Endometrial microvascular endothelial cells (primary cell): ENCODE measurements around the gene BATF. TPM values are rescaled to one million over a fixed set of nuclear protein-coding genes. Genes with fewer than 3 reads are reported as not detected.
"Not testable (repeated sequence)": the region's sequence is repeated elsewhere in the genome, so short reads cannot be mapped to it uniquely, and the experiment has no call there.

Experiments
- in situ Hi-C: cut with HindIII; loops from 2 replicates; pipeline ENCODE4 v1.10.0; 2017; ENCODE audit warnings: low sequenced_read_pairs, low pct_unique_long_range_greater_than_20kb; ENCODE audit errors: inconsistent ontology term
- total RNA-seq: library from RNA; depleted of rRNA; stranded (reverse); fragments of >200 nt; gene quantifications from one replicate; pipeline ENCODE4 v1.2.3, GENCODE V29; 2015; ENCODE audit errors: inconsistent ontology term

Gene BATF, protein sequence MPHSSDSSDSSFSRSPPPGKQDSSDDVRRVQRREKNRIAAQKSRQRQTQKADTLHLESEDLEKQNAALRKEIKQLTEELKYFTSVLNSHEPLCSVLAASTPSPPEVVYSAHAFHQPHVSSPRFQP
- not detected for total RNA-seq

DNA sequence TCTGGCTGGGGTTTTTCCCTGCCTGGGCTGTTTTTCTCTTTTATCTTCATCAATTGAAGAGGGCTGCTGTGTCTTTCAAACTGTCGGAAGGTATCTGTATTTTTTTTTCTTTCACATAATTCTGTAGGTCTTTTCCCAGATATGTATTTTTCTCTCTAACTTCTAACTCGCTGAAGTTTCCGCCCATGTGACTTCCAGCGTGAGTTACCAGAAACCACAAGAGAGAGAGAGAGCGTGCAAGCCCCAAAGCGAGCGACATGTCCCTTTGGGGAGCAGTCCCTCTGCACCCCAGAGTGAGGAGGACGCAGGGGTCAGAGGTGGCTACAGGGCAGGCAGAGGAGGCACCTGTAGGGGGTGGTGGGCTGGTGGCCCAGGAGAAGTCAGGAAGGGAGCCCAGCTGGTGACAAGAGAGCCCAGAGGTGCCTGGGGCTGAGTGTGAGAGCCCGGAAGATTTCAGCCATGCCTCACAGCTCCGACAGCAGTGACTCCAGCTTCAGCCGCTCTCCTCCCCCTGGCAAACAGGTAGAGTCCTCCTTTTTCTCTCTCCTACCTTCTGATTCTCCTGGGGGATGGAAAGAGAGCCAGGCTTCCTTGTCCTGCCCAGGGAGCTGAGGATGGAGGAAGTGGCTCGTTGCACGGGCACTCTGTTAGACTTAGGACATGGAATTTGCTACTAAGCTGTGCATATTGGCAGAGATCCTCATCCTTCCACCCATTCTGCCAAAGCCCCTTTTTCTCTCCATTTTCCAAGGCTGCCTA is at the start of gene BATF:
BATF (plus strand) TSS at position 246 of the 759 bp plus-strand sequence; CDS start at position 460, 214 bp downstream.
- in situ Hi-C loops = no loop called here

- in situ Hi-C loops = not testable (repeated sequence)
Observed at GRCh38 chr14:75474127-75474526, 48.1 kb upstream of the BATF start.

GRCh38 chr14:75476274-75476995 is 45.8 kb upstream of the BATF start:
- in situ Hi-C loops = no loop called here

GRCh38 chr14:75477881-75478280 is 44.4 kb upstream of the BATF start:
- in situ Hi-C loops = no loop called here

DNA sequence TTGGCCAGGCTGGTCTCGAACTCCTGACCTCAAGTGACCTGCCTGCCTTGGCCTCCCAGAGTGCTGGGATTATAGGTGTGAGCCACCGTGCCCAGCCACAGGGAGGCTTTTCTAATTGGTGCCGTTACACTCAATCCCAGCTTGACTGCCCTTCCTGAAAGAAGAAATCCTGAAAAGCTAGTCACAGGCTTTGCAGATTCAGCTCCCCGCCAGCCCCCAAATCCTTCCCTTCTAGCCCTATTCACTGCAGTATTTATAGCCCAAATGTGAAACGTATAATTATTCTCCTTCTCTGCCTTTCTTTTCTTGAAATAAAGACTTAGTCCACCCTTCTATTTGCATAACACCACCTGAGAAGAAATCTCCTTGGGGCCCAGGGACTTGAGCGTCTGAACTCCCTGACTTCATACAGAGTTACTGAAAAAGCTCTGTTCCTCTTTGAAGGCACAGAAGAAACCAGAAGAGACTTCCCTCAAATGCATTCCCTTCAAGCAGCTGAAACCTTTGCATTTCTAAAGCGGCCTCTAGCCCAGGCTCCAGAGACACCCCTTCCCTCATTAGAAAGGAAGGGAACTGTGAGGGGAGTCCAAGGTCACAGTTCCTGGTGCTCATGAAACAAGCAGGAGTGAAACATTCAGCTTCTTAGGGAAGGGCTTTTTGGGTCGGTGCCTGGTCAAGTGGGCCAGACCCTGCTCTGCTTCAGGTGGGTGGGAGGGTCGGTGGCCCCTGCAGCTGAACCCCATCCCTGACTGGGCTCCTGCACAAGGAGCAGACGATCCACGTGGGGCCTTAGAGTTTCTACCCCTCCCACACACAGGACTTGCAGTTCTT is 42.3 kb upstream of the BATF start:
- in situ Hi-C loops = no loop called here

DNA sequence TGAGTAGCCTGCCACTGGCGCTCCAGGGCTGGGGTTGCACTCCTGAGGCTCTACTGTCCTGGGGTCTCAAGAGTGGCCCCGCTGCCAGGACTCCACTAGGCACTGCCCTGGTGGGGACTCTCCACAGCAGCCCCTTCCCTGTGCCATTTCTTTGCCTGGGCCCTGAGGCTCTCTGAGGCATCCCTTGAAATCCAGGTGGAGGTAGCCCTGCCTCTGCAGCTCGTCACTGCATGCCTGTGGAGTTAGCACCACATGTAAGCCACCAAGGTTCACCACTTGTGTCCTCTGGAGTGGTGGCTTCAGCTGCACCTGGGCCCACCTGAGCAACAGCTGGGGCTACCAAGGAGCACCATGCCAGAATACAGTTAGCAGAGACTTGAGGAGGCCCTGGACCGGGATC is 39.9 kb upstream of the BATF start:
- in situ Hi-C loops = no loop called here

DNA sequence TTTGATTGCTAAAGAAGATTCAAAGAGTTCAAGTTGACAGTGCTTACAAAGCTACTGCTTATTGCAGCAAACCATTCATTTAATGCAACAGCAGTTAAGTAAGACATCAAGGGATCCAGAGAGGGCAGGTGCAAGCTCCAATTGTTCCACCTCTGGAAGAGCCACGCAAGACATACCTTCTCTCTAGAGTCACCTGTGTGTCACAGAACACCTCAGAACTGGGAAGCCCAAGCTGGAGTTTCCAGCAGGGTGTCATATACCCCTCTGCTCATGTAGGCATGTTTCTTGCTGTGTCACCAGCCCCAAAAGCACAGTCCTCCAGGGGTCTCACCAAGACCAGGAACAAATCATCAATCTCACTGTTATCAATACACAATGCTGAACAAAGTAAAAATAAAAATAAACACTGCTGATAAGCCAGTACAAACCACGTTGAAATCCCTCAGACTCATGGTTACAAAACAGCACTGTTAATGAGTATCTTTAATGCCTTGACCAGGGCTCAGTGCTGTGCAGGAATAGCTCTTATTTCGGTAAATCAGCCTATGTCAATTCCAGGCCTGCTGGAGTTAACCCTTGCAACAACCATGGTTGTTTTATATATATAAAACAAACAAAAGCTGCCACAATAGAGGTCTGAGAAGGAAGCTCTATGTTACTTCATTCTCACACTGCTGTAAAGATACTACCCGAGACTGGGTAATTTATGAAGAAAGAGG is 37.4 kb upstream of the BATF start:
- in situ Hi-C loops = no loop called here

- in situ Hi-C loops = no loop called here
Observed at GRCh38 chr14:75486318-75486717, 36.0 kb upstream of the BATF start.

DNA sequence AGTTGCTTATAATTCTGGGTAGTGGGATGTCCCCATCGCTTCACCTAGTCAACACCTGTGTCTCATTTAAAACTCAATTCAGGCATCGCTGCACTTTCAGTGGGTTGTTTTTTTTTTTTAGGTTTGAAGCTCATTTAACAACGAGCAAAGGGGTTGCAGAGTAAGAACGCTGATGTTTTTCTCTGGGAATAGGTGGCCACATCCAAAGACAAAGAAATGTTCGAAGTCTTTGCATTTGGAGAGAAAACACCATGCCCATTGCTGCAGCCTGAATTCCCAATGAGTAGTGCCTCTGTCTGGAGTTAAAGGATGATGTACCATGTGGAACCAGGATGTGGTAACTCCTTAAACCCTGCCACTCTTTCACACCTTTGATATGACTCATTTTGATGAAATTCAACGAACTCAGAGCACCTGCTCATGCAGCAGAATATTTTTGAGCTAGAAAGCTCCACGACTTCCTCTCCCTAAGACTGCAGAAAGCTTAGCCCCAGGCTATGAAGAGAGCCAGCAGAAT is 35.1 kb upstream of the BATF start:
- in situ Hi-C loops = no loop called here

DNA sequence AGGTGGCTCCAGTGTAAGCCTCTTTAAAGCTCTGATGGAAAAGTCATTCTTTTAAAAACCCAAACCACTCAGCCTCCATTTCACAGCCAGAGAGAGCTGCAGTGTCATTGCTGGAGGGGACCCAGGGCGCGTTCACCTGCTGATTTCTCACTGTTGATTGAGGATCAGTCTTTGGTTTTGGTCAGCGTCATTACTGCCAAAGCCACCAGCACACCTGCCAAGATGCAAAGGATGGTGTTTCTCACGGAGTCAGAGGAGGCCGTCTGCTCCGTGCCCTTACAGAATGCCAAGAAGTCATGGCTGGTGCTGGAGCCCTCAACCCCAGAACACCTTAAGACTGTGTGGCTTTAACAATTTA is 32.8 kb upstream of the BATF start:
- in situ Hi-C loops = no loop called here

DNA sequence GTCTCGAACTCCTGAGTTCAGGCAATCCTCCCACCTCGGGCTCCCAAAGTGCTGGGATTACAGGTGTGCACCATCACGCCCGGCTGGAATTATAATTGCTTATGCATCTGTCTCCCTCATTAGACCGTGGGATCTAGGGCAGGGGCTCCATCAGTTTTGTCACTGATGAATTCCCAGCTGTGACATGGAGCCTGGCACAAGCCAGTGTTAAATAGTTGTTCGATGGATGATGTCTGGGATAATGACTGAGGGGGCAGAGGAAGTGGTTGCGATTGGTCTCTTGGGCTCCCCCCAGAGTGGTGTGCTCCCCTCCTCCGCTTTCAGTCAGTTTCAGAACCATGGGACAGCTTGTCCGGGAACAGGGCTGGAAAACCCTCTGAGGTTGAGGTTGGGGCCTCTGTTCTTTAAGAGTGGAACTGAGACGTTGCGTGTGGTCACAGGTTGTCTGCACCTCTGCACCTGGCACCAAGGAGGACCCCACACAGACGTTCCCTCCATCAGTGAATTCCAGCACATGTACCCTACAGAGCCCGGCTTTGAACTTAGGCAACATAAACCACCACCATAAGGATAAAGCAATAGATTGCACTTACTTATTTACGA is 30.8 kb upstream of the BATF start:
- in situ Hi-C loops = no loop called here

DNA sequence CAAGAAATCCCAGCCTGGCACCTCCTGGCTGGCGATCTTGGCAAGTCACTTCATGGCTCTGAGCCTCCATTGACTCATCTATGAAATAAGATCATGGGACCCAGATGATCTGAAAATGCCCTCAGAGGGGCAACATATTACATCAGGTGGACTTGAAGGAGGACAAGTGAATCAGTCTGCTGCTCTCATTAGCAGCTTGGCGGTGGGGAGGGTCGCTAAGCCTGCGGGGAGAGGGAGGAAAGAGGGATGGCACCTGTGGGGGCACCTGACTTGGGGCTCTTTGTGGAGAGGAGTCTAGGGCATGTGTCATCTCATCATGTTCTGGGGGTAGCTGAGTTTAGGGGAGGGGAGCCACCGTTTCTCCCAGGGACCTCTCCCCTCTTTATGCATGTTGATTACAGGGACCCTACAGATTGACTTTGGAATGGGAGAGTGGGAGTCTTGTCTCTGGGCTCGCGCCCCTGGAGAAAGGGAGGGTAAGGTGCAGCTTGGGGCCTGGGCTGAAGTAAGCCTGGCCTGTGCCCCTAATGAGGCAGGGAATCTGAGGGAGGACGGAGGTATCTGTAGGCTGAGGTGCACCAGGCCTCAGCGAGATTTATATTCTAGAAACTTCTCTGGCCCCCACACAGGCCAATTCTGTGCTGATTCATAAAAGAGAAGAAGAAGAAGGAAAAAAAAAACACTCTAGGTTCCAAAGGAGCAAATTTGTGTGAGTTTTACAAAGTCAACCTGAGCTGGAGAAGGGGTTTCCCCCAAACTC is 29.3 kb upstream of the BATF start:
- in situ Hi-C loops = no loop called here

DNA sequence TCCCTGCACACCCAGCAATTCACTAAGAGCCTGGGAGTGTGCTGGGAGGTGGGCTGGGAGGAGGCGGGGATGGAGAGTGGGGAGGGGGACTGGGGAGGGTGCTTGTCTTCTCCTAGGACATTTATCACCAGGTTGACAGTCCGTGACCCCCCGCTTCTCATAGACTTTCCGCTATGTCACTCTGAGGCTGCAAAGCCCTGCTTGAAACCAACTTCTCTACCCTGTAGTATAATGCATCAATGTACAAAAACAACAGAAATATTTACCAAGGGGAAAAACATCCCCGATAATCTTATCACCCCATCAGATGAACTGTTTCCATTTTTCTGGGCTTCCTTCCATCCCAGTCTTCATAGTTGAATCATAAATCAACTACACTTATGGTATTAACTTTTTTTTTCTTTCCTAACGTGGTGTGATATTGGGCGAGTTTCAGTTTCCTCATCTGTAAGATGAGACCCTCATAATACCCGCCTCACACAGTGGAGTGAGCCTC is 28.6 kb upstream of the BATF start:
- in situ Hi-C loops = no loop called here

DNA sequence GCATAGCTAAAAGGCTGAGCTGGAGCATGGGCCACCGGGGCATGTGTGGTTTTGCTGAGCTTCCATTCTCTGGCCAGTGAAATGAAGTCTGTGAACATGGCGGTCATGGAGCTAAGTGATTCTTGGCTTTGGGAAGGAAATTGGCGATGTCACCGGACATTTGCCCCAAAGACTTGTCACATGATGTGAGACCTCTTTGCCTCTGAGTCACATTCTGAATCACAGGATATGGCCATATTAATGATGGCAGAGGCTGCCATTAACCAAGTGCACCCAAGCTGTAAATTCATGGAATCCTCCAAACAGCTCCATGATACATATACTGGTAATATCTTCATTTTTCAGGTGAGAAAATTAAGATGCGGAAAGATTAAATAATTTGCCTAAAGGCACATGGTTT is 27.4 kb upstream of the BATF start:
- in situ Hi-C loops = no loop called here

- in situ Hi-C loops = no loop called here
Observed at GRCh38 chr14:75495399-75495798, 26.9 kb upstream of the BATF start.

- in situ Hi-C loops = no loop called here
Observed at GRCh38 chr14:75495882-75496281, 26.4 kb upstream of the BATF start.

DNA sequence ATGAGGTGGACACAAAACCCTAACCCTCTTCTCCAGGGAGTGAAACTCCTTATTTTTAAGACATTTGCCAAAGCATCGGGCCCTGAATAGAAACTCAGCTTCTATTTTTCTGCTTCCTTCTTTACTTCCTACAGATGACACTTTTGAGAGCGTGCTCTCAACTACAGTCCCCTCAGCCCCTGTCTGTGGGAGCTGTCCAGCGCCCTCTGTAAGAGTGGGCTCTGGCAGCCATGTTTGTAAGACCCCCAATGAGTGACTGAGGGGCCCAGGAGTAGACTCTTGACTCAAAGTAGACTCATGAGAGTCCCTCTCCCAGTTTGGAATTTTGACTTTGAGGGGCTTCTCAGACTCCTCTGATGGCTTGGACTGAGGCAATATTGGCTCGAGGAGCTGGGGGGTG is 25.5 kb upstream of the BATF start:
- in situ Hi-C loops = no loop called here
